ENCODE measurements around the gene VWA8.

- TF ChIP-seq ZNF777 (tag by site-specific recombination; IDR thresholded peaks at IDR 0.05; ENCODE audit: borderline replicate concordance), result no peak
- TF ChIP-seq PBX3 (CRISPR knock-in tag; IDR thresholded peaks at IDR 0.05), result no peak
- TF ChIP-seq ZFP3 (tag by site-specific recombination; IDR thresholded peaks at IDR 0.05; ENCODE audit: low read depth), result no peak
These were observed 5.8 kb upstream of the VWA8 start for GRCh38 chr13:41966671-41967070.
